Keratinocyte (primary cell): Measurements from ENCODE around the gene SEC16B.

ENCODE experiments used
- CTCF ChIP-seq, 3 experiments: IDR thresholded peaks in 1 of 3; conservative IDR thresholded peaks in 1 of 3; optimal IDR thresholded peaks in 1 of 3; 2 replicates in 2 of 3; 3 replicates in 1 of 3; pipeline versions ENCODE3 to v1.5.1; 2011; ENCODE audit warnings: low read length in 3 of 3, mild to moderate bottlenecking in 3 of 3, moderate library complexity in 2 of 3, control low read depth in 1 of 3, inconsistent platforms in 1 of 3; ENCODE audit not compliant: insufficient read depth in 2 of 3; ENCODE audit errors: extremely low read depth in 1 of 3
- EZH2 ChIP-seq: IDR thresholded peaks from one replicate; pipeline ENCODE4 v1.6.1; 2012; ENCODE audit warnings: inconsistent platforms, mild to moderate bottlenecking, low read length, moderate library complexity

GRCh38 chr1:177909416-177909815, 60.4 kb downstream of the SEC16B start:
- TF ChIP-seq CTCF (optimal IDR thresholded peaks at IDR 0.05 in 1 of 3, IDR thresholded peaks at IDR 0.05 in 1 of 3, conservative IDR thresholded peaks at IDR 0.05 in 1 of 3; ENCODE audit: extremely low read depth in 1 of 3, insufficient read depth in 2 of 3, low read length in 3 of 3) = no peak
- TF ChIP-seq EZH2 = no peak
